SK-N-SH treated with all-trans-retinoic acid at 6 μM for 48 hours (cell line): ENCODE data around the gene REEP2.

Source experiments
- ATAC-seq: fragments of 200-7000 bp; cut with Tn5 transposase; 3 replicates; pipeline ENCODE4 v1.9.1; 2020; ENCODE audit warnings: mild to moderate bottlenecking, moderate library complexity
- ARNTL ChIP-seq: fragments of 450-650 bp; formaldehyde crosslinking; IDR thresholded peaks from 2 replicates; pipeline ENCODE4 v1.5.0; 2020; ENCODE audit warnings: low read depth, mild to moderate bottlenecking, moderate library complexity, borderline replicate concordance
- BACH2 ChIP-seq: fragments of 250-450 bp; sonication (Bioruptor Pico); IDR thresholded peaks from 2 replicates; pipeline ENCODE4 v1.9.0; 2021; ENCODE audit warnings: mild to moderate bottlenecking, borderline replicate concordance
- CSDC2 ChIP-seq: fragments of 250-450 bp; sonication (Bioruptor Pico); IDR thresholded peaks from 2 replicates; pipeline ENCODE4 v1.5.0; 2020; ENCODE audit warnings: mild to moderate bottlenecking, moderate library complexity
- ESRRG ChIP-seq: fragments of 250-450 bp; sonication (Bioruptor Pico); IDR thresholded peaks from 2 replicates; pipeline ENCODE4 v1.6.1; 2021; ENCODE audit warnings: mild to moderate bottlenecking
- GLIS3 ChIP-seq: fragments of 250-450 bp; sonication (Bioruptor Pico); IDR thresholded peaks from 2 replicates; pipeline ENCODE4 v1.5.0; 2020; ENCODE audit warnings: mild to moderate bottlenecking, moderate library complexity
- OSR1 ChIP-seq: fragments of 250-450 bp; sonication (Bioruptor Pico); IDR thresholded peaks from 2 replicates; pipeline ENCODE4 v1.8.0; 2022; ENCODE audit warnings: moderate library complexity, mild to moderate bottlenecking, inconsistent platforms
- PPARA ChIP-seq: fragments of 250-450 bp; sonication (Bioruptor Pico); IDR thresholded peaks from 2 replicates; pipeline ENCODE4 v1.5.0; 2020; ENCODE audit warnings: mild to moderate bottlenecking, borderline replicate concordance
- SNAI2 ChIP-seq: fragments of 250-450 bp; sonication (Bioruptor Pico); IDR thresholded peaks from 2 replicates; pipeline ENCODE4 v1.5.0; 2020; ENCODE audit warnings: mild to moderate bottlenecking, moderate library complexity
- TCF4 ChIP-seq: fragments of 250-450 bp; sonication (Bioruptor Pico); IDR thresholded peaks from 2 replicates; pipeline ENCODE4 v1.8.0; 2021; ENCODE audit warnings: mild to moderate bottlenecking, moderate library complexity, borderline replicate concordance
- TOX ChIP-seq: fragments of 250-450 bp; sonication (Bioruptor Pico); IDR thresholded peaks from 2 replicates; pipeline ENCODE4 v1.8.0; 2021; ENCODE audit warnings: mild to moderate bottlenecking, moderate library complexity, borderline replicate concordance
- ZC3H10 ChIP-seq: fragments of 250-450 bp; sonication (Bioruptor Pico); IDR thresholded peaks from 2 replicates; pipeline ENCODE4 v1.5.1; 2021; ENCODE audit warnings: mild to moderate bottlenecking, moderate library complexity
- ZFP3 ChIP-seq: fragments of 250-450 bp; sonication (Bioruptor Pico); IDR thresholded peaks from 2 replicates; pipeline ENCODE4 v1.5.0; 2020; ENCODE audit warnings: mild to moderate bottlenecking, moderate library complexity
- ZFP30 ChIP-seq: fragments of 450-650 bp; formaldehyde crosslinking; IDR thresholded peaks from 2 replicates; pipeline ENCODE4 v1.5.0; 2022; ENCODE audit warnings: mild to moderate bottlenecking, moderate library complexity
- ZNF565 ChIP-seq: fragments of 450-650 bp; formaldehyde crosslinking; conservative IDR thresholded peaks from 2 replicates; pipeline ENCODE4 v1.5.0; 2020; ENCODE audit warnings: low read depth, mild to moderate bottlenecking, moderate library complexity
- ZNF70 ChIP-seq: fragments of 450-650 bp; formaldehyde crosslinking; IDR thresholded peaks from 2 replicates; pipeline ENCODE4 v1.5.0; 2020; ENCODE audit warnings: mild to moderate bottlenecking, moderate library complexity
- ZNF8 ChIP-seq: fragments of 450-650 bp; formaldehyde crosslinking; IDR thresholded peaks from 2 replicates; pipeline ENCODE4 v1.5.0; 2020; ENCODE audit warnings: mild to moderate bottlenecking, moderate library complexity
- TF ChIP-seq, protein P1 (sequence below): fragments of 250-450 bp; sonication (Bioruptor Pico); IDR thresholded peaks from 2 replicates; pipeline ENCODE4 v1.5.1; 2020; ENCODE audit warnings: low read depth, mild to moderate bottlenecking, moderate library complexity
- TF ChIP-seq, protein P2 (sequence below): fragments of 250-450 bp; sonication (Bioruptor Pico); IDR thresholded peaks from 2 replicates; pipeline ENCODE4 v1.8.0; 2021; ENCODE audit warnings: low read depth, mild to moderate bottlenecking, moderate library complexity, borderline replicate concordance
- TF ChIP-seq, protein P3 (sequence below): fragments of 250-450 bp; sonication (Bioruptor Pico); IDR thresholded peaks from 2 replicates; pipeline ENCODE4 v1.5.1; 2021; ENCODE audit warnings: mild to moderate bottlenecking, moderate library complexity
- TF ChIP-seq, protein P4 (sequence below): fragments of 250-450 bp; sonication (Bioruptor Pico); IDR thresholded peaks from 2 replicates; pipeline ENCODE4 v1.8.0; 2020; ENCODE audit warnings: mild to moderate bottlenecking, moderate library complexity, borderline replicate concordance

The REEP2 gene

DNA sequence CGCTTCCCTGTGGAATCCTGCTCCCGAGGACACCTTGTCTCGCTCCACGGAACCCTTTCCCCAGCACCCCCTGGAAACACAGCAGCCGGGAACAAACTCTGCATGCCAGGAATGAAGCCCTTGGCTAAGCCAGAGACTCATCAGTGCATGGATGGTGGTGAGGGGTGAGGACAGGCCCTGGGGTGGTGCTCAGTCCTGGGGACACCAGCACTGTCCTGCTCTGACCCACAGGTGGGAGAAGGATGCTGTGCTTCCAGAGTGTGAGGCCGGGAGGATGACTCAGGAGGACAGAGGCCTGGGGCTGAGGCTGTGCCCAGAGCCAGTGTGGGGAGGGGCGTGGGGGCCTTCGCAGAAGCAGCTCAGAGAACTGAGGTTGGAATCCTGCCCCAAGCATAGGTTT is 15.3 kb downstream of the REEP2 start:
- TF ChIP-seq ZNF8 (CRISPR knock-in tag) = no peak
- ATAC-seq = no peak

DNA sequence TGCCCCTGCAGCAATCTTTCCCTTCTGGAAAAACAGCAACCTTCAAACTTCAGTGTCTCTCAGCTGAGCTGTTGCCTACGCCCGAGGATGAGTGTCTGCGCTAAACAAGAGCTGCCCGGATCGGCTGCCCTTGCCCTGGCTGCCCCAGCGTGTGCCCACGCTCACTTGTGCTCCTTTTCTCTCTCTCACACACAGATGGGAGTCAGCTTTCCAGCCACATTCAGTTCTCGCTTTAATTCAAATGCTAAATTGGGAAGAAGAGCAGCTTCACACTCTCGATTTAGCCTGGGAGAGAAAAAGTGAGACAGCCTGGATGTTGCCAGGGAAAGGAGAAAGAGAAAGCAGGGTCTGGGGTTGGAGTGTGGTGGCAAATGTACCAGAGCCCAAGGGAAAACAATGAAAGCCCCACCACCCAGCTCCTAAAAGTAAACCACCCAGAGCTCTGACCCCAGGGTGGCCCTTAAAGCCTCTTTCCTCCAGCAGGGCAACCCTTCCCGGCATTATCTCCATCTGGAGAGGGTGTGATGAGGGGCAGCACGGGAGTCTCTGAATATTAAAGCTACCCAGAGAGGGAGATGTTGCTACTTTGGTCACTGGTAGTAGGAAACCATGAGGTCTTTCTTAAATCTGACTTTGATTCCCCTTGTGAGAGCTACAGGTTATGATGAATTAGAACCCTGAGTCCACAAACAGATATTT is 16.5 kb downstream of the REEP2 start:
- TF ChIP-seq, protein P1, sequence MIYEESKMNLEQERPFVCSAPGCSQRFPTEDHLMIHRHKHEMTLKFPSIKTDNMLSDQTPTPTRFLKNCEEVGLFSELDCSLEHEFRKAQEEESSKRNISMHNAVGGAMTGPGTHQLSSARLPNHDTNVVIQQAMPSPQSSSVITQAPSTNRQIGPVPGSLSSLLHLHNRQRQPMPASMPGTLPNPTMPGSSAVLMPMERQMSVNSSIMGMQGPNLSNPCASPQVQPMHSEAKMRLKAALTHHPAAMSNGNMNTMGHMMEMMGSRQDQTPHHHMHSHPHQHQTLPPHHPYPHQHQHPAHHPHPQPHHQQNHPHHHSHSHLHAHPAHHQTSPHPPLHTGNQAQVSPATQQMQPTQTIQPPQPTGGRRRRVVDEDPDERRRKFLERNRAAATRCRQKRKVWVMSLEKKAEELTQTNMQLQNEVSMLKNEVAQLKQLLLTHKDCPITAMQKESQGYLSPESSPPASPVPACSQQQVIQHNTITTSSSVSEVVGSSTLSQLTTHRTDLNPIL (CRISPR knock-in tag) = no peak
- no peak for TF ChIP-seq ZFP3 (CRISPR knock-in tag)
- TF ChIP-seq OSR1 (CRISPR knock-in tag) = no peak
- TF ChIP-seq ZNF70 (CRISPR knock-in tag) = no peak
- TF ChIP-seq, protein P2, sequence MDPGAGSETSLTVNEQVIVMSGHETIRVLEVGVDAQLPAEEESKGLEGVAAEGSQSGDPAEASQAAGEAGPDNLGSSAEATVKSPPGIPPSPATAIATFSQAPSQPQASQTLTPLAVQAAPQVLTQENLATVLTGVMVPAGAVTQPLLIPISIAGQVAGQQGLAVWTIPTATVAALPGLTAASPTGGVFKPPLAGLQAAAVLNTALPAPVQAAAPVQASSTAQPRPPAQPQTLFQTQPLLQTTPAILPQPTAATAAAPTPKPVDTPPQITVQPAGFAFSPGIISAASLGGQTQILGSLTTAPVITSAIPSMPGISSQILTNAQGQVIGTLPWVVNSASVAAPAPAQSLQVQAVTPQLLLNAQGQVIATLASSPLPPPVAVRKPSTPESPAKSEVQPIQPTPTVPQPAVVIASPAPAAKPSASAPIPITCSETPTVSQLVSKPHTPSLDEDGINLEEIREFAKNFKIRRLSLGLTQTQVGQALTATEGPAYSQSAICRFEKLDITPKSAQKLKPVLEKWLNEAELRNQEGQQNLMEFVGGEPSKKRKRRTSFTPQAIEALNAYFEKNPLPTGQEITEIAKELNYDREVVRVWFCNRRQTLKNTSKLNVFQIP (CRISPR knock-in tag) = no peak
- TF ChIP-seq TOX = no peak
- TF ChIP-seq ESRRG = no peak
- TF ChIP-seq ARNTL (CRISPR knock-in tag) = no peak
- no peak for ATAC-seq

DNA sequence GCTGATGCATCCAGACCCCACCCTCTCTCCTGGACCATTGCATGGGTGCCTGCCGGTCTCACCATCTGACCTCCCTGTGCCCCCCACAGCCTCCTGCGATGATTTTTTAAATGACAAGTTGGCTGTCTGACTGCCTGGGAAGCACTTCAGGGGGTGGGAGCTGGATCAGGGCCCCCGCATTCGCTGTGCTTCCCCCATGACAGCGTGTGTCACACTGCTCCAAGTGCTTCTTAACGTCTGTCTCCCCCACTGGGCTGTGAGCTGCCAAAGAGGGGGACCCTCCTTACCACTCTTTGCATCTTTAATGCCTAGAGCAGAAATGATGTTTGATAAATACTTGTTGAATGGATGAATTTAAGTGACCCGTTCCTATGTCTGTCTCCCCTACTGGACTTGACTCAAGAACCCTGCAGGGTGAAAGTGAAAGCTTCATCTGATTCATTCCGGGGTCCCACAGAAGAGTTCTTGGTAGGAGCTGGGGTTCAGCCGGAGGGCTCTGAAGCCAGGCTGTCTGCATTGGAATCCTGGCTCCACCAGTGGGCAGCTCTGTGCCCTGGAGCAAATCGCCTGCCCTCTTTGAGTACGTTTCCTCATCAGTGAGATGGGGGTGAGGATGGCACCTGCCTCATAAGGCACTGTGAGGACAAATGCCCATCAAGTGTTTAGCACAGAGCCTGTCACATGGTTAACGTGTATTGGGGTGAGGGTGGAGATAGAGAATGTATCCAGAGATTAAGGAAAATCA is 18.8 kb downstream of the REEP2 start:
- TF ChIP-seq, protein P2 (CRISPR knock-in tag) = no peak
- TF ChIP-seq TCF4 (CRISPR knock-in tag) (no peak), CSDC2 (CRISPR knock-in tag) (no peak), BACH2 (CRISPR knock-in tag) (no peak), ZNF565 (no peak), ARNTL (CRISPR knock-in tag) (no peak)
- TF ChIP-seq, protein P3, sequence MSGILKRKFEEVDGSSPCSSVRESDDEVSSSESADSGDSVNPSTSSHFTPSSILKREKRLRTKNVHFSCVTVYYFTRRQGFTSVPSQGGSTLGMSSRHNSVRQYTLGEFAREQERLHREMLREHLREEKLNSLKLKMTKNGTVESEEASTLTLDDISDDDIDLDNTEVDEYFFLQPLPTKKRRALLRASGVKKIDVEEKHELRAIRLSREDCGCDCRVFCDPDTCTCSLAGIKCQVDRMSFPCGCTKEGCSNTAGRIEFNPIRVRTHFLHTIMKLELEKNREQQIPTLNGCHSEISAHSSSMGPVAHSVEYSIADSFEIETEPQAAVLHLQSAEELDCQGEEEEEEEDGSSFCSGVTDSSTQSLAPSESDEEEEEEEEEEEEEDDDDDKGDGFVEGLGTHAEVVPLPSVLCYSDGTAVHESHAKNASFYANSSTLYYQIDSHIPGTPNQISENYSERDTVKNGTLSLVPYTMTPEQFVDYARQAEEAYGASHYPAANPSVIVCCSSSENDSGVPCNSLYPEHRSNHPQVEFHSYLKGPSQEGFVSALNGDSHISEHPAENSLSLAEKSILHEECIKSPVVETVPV (CRISPR knock-in tag) = no peak
- TF ChIP-seq, protein P4, sequence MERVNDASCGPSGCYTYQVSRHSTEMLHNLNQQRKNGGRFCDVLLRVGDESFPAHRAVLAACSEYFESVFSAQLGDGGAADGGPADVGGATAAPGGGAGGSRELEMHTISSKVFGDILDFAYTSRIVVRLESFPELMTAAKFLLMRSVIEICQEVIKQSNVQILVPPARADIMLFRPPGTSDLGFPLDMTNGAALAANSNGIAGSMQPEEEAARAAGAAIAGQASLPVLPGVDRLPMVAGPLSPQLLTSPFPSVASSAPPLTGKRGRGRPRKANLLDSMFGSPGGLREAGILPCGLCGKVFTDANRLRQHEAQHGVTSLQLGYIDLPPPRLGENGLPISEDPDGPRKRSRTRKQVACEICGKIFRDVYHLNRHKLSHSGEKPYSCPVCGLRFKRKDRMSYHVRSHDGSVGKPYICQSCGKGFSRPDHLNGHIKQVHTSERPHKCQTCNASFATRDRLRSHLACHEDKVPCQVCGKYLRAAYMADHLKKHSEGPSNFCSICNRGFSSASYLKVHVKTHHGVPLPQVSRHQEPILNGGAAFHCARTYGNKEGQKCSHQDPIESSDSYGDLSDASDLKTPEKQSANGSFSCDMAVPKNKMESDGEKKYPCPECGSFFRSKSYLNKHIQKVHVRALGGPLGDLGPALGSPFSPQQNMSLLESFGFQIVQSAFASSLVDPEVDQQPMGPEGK (CRISPR knock-in tag) = no peak
- TF ChIP-seq, all 23 proteins: peak for 0
- ATAC-seq = peak; percentile 37; the same call in 2 of the 3 replicates

DNA sequence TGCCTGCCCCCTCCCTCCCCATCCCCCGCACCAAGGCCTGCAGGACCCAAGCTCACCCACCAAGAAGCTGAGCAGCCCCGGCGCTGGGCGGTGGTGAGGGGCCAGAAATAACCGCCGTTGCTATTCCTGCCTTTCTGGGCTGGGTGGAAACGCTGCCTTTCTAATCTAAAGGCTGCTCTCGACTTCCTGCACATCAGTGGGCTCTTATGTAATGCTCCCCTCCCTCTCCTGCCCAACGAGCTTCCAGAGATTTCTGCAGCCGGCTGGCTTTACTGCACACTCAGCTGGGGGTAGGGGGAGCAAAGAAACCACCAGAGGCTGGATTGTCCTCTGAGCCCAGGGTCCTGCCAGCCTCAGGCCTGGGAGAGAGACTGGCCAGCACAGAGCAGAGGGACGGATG is 19.5 kb downstream of the REEP2 start:
- ATAC-seq = no peak
- no peak for TF ChIP-seq GLIS3 (CRISPR knock-in tag)
- no peak for TF ChIP-seq ARNTL (CRISPR knock-in tag)
- no peak for TF ChIP-seq ZNF565
- no peak for TF ChIP-seq BACH2 (CRISPR knock-in tag)
- no peak for TF ChIP-seq PPARA (CRISPR knock-in tag)
- TF ChIP-seq, protein P4 (CRISPR knock-in tag) = no peak
- TF ChIP-seq ZC3H10 (CRISPR knock-in tag) = no peak
- no peak for TF ChIP-seq ZFP30
- no peak for TF ChIP-seq ZNF70 (CRISPR knock-in tag)
- no peak for TF ChIP-seq SNAI2 (CRISPR knock-in tag)
- TF ChIP-seq, protein P2 (CRISPR knock-in tag) = no peak
- TF ChIP-seq, all 23 proteins: peak for 0
